H7 (cell line): ENCODE results near the gene SDHA. TPM values are rescaled to one million over a fixed set of nuclear protein-coding genes. Genes with fewer than 3 reads are reported as not detected.
"Not testable (repeated sequence)": the region's sequence is repeated elsewhere in the genome, so short reads cannot be mapped to it uniquely, and the experiment has no call there.

ENCODE experiments used
- DNase-seq: peaks from one replicate; pipeline ENCODE4 v3.0.0; 2012
- H3K27me3 ChIP-seq: 2 replicates; pipeline ENCODE4 v1.6.0; 2011; ENCODE audit warnings: mild to moderate bottlenecking, low read length; ENCODE audit not compliant: control insufficient read depth, insufficient read depth
- H3K36me3 ChIP-seq: replicated peaks from 2 replicates; pipeline ENCODE4 v1.5.1; 2011; ENCODE audit warnings: low read length; ENCODE audit not compliant: control insufficient read depth, insufficient read depth
- H3K4me3 ChIP-seq: 2 replicates; pipeline ENCODE4 v1.5.1; 2011; ENCODE audit warnings: low read depth, mild to moderate bottlenecking, control low read depth, low read length, moderate library complexity; ENCODE audit not compliant: insufficient read depth
- total RNA-seq: library from RNA; depleted of rRNA; stranded (reverse); fragments of >200 nt; shearing (Covaris generic); gene quantifications from 2 replicates; pipeline ENCODE4 v1.2.3, GENCODE V29; 2014; rRNA removed

The SDHA gene
- 93.4 and 112 TPM in 2 replicates for total RNA-seq

DNA sequence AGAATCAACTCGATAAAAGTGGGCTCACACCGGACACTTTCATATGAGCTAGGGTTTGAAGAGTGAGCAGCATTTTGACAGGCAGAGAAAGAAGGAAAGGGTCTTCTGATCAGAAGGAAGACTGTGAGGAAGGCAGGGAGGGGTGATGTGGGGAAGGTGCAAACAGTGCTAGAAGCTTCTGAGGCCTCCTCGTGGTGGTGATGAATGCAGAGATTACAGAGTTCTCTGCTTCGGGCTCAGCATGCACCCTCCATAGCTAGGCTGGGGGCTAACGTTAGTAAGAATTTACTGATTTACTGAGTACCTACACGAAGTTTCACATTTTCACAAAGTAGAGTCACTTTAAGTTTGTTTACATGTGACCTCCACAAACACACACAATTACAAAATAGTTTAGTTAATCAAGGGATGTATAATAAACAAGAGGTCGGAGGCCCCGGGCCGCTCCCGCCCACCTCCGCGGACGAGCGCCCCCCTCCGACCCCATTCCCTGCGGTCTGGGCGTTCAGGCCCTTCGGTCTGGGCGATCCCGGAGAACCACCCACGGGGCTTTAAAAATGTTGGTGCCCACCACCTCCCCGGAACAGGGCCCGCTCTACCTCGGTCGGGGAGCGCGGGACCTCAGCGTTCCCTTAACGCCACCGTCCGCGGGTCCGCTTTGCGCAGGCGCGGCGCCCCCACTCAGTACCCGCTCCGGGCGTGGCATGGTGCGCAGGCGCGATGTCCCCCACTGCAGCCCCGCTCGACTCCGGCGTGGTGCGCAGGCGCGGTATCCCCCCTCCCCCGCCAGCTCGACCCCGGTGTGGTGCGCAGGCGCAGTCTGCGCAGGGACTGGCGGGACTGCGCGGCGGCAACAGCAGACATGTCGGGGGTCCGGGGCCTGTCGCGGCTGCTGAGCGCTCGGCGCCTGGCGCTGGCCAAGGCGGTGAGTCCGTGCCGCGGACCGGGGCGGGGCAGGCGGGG, at the start of gene SDHA, which contains the start of gene CCDC127:
SDHA (plus strand) TSS at position 827 of the 963 bp plus-strand sequence; CDS start at position 863, 36 bp downstream.
CCDC127 (minus strand) TSS at position 660 of the 963 bp plus-strand sequence. CDS start 1,304 bp downstream, outside the sequence.
- not testable (repeated sequence) for H3K27me3 ChIP-seq, H3K36me3 ChIP-seq
- peak within 1 kb of the TSS; percentile 94 for H3K4me3 ChIP-seq
- peak; percentile 100 for DNase-seq

DNA sequence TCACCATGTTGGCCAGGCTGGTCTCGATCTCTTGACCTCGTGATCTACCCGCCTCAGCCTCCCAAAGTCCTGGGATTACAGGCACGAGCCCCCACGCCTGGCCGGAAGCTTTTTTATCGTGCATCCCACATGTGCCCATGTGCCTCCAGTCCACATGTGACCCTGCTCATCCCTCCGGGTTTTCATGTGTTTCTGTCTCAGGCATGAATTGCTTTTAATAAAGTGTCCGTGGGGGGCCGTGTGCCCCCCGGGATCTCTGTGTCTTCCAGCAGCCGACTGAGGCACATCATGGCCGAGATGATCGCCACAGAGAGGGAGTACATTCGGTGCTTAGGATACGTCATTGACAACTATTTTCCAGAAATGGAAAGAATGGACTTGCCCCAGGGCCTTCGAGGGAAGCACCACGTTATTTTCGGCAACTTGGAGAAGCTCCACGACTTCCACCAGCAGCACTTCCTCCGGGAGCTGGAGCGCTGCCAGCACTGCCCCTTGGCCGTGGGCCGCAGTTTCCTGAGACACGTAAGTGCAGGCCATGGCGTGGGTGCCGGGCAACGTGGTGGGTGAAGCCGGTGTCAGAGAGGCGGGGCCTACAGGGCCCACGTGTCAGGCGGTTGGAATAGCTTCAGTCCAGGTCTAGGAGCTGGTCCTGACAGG, 48.9 kb upstream of the SDHA start:
- DNase-seq, result no peak
- Histone ChIP-seq H3K36me3 (peaks cover 3% of the 10 kb centered on the region), H3K4me3 (no peak overlapping the region), H3K27me3 (no peaks in the 10 kb centered on the region)

DNA sequence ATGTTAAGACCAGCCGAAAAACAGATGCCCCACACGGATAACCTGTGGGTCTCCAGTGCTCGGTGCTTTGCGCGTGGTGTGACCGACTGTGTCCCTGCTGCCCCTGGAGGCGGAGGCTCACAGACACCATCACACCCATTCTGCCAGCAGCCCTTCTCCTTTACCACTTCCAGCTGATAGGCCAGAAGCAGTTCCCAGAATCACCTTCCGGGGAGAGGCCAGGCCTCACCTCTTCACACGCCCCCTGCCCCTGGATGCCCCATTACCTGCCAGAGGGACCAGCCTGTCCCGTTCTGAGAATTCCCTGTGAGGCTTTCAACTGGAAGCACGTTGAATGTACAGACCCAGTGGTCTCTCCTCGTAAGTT, 48.4 kb upstream of the SDHA start:
- Histone ChIP-seq H3K36me3 (peaks cover 3% of the 10 kb centered on the region), H3K4me3 (no peak overlapping the region), H3K27me3 (no peaks in the 10 kb centered on the region)
- DNase-seq, result peak; percentile 70

DNA sequence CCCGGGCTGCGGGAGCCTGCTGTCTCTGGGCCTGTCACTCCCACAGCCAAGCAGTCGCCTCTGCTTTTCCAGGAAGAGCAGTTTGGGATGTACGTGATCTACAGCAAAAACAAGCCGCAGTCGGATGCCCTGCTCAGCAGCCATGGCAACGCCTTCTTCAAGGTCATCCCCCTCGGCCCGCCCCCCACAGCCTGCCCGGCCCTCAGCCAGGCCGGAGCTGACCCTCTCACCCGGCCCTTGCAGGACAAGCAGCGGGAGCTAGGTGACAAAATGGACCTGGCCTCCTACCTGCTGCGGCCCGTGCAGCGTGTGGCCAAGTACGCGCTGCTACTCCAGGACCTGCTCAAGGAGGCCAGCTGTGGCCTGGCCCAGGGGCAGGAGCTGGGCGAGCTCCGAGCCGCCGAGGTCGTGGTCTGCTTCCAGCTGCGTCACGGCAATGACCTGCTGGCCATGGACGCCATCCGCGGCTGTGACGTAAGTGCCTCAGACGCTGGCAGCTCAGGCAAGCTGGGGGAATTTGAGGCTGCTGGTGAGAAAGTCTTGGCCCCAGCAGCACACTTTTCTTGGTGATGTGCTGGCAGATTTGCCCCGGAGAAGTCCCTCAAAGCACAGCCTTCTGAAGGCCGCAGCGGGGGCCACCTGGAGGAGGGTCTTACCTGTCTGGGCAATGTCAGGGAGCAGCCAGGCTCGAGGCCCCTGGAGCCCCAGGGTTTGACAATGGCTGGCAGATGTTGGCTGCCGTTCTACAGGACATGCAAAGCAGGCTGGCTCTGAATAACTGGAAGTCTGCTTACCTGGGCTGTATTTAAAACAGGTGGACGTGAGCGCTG, 46.9 kb upstream of the SDHA start:
- Histone ChIP-seq H3K27me3 (no peaks in the 10 kb centered on the region), H3K36me3 (peaks cover 3% of the 10 kb centered on the region), H3K4me3 (no peak overlapping the region)
- peak; percentile 56 for DNase-seq

DNA sequence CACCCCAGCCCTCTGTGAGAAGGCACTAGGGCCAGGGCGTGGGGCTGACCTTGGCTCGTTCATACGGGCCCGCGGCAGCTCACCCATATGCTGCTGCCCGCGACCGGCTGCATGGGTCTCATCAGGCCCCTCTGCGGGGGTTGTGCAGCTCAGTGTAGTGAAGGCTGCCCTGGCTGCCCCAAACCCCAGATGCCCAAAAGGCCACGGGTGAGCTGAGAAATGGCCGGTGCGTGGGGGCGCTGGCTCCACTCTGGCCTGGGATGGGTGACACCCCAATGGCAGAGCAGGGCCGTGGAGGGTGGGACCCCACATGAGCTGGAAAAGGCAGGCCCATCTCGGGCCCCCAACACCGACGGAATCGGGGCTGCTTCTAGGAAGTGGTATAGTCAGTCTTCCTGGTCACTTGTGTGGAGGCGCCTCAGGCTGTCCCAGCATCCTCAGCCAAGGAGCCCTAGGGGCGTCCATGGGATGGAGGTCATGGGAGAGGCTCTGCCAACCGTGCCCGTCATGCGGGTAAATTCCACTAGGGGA, 46.3 kb upstream of the SDHA start:
- DNase-seq, result no peak
- Histone ChIP-seq H3K4me3 (no peak overlapping the region), H3K36me3 (peaks cover 3% of the 10 kb centered on the region), H3K27me3 (no peaks in the 10 kb centered on the region)

DNA sequence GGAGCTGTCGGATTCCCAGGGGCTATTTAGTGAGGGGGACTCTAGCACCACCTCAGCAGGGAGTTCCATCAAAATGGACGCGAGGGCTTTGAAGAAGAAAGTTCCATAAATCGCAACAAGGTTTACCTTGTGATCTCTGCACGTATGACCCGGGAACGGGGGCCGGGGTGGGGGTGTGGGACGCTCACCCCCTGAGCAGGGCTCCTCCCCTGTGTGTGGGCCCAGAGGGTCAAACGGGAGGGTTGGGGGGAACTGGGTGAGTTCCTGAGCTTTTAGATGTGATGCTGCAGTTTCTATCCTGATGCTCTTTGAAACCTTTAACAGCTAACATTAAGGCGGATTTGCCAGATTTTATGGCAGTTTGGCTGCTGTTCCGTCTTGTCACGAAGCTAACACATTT, 45.7 kb upstream of the SDHA start:
- Histone ChIP-seq H3K27me3 (no peaks in the 10 kb centered on the region), H3K4me3 (no peak overlapping the region), H3K36me3 (peaks cover 3% of the 10 kb centered on the region)
- no peak for DNase-seq

DNA sequence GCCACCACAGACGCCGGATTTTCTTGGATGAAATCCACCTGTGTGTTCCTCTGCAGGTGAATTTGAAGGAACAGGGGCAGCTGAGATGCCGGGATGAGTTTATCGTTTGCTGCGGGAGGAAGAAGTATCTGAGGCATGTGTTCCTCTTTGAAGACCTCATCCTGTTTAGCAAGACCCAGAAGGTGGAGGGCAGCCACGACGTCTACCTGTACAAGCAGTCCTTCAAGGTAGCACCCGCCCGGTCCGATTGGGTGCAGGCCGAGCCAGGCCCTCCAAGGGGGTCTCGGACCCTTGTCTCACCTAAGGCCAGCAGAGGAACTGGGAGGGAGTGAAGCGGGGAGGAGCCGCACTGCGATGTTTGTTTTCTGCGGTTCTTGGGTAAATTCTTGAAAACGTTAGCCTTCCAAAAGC, 45.3 kb upstream of the SDHA start:
- no peak for DNase-seq
- H3K4me3 ChIP-seq, result no peak overlapping the region
- peaks cover 3% of the 10 kb centered on the region for H3K36me3 ChIP-seq
- no peaks in the 10 kb centered on the region for H3K27me3 ChIP-seq

DNA sequence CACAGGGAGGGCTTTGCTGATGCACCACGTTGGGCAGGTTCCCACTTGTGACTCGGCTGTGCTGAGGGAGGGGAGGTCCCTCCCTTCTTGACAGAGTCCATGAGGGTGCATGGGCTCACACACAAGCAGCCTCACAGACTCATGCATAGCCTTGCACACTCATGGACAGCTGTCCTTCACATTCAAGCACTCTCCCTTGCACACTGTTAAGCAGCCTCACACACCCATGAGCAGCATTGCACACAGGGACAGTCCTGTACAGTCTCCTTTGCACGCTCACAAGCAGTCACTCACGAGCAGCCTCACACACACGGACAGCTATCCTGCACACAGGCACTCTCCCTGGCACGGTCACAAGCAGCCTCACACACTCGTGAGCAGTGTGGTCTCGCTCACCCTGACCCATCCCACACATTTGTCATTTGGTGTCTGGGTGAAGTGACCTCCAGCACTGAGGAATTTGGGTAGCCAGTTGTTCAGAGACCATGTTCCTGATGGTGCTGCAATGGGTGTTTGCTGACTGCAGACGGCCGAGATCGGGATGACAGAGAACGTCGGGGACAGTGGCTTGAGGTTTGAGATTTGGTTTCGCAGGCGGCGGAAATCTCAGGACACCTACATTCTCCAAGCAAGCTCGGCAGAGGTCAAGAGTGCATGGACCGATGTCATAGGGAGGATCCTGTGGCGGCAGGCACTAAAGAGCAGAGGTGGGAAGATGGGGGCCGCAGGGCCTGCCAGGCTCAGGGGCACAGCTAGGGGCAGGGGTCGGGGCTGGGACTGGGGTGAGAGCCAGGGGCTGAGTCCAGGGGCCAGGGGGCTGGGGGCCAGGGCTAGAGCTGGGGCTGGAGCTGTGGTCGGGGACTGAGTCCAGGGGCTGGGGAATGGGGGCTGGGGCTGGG, 44.5 kb upstream of the SDHA start:
- Histone ChIP-seq H3K36me3 (peaks cover 3% of the 10 kb centered on the region), H3K27me3 (no peaks in the 10 kb centered on the region), H3K4me3 (no peak overlapping the region)
- DNase-seq, result no peak

DNA sequence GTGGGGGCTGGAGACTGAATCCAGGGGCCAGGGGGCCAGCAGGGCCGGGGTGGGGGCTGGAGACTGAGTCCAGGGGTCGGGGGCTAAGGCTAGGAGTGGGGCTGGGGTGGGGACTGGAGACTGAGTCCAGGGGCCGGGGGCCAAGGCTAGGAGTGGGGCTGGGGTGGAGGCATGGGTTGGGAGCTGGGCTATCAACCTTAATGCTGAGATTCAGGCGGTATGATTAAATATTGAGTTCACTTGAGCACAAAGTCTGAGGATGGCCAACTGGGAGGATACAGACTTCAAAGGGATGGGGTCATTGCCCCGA, 43.9 kb upstream of the SDHA start:
- no peak for DNase-seq
- no peak overlapping the region for H3K4me3 ChIP-seq
- peaks cover 3% of the 10 kb centered on the region for H3K36me3 ChIP-seq
- no peaks in the 10 kb centered on the region for H3K27me3 ChIP-seq

DNA sequence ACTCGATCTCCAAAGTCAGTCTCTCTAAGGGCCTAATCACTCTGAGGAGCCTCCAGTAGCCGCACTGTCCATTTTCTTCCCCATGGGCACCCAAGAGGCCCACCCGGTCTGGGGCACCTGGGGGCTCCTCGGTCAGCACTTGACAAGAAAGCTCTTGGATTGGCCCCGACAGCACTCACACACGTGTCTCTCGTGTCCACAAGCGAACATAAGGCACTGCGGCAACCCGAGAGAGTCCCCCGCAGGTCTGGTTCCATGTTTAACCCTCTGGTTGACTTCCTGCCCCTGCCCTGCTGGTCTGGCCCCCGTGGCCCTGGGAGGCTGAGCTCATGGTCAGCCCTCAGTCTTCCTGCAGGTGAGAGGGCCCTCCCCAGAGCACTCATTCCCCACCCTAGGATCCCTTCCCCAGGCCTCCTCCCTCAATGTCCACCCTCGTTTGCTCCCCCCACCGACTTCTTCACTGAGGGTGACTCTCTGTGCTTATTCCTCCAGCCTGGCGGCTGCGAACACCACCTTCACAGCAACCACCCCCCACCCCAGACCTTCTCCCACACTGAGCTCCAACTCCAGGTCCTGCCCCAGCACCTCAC, 43.1 kb upstream of the SDHA start:
- Histone ChIP-seq H3K4me3 (no peak overlapping the region), H3K27me3 (no peaks in the 10 kb centered on the region), H3K36me3 (peaks cover 3% of the 10 kb centered on the region)
- no peak for DNase-seq

DNA sequence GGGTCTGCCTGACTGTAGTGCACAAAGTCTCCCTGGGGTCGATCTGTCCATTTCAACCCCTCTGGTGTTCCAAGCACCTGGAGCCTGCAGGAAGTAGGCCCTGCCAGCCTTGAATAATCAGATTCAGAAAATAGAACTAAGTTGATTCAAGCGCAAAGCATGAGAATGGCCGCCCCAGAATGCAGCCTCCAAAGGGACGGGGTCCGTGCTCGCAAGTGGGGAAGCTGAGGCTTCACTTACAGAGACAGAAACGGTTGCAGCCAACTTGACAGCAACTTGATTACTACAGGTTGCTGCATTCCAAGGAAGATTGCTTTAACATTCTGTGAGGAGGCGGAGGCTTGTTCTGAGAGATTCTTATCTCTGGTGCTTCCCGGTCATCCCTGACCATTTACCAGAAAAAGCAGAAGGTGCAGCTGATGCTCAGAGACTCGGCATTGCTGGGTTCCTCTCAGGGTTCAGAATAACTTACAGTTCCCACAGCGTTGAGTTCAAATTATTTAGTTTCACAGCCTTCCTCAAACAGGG, 41.8 kb upstream of the SDHA start:
- no peaks in the 10 kb centered on the region for H3K27me3 ChIP-seq
- no peak for DNase-seq
- H3K36me3 ChIP-seq, result peaks cover 6% of the 10 kb centered on the region
- H3K4me3 ChIP-seq, result no peak overlapping the region

DNA sequence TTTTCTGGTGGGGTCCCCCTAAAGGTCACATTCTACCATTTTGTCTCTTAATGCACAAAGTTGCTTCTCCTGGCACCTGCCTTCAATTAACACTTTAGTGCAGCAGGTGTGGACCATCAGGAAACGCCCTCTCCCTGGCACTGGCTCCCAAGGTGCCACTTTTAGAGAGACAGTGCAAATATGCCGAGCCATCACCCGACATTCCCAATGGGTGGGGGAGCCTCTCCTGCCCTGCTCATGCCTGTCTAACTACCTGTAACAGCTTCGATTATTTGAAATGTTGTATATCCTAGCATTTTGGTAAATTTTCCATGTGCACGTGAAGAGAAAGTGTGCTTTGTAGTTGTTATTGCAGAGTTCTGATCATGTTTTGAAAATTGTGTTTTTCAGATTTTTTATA, 40.0 kb upstream of the SDHA start:
- peaks cover 9% of the 10 kb centered on the region for H3K36me3 ChIP-seq
- DNase-seq, result no peak
- H3K4me3 ChIP-seq, result no peak overlapping the region
- no peaks in the 10 kb centered on the region for H3K27me3 ChIP-seq

DNA sequence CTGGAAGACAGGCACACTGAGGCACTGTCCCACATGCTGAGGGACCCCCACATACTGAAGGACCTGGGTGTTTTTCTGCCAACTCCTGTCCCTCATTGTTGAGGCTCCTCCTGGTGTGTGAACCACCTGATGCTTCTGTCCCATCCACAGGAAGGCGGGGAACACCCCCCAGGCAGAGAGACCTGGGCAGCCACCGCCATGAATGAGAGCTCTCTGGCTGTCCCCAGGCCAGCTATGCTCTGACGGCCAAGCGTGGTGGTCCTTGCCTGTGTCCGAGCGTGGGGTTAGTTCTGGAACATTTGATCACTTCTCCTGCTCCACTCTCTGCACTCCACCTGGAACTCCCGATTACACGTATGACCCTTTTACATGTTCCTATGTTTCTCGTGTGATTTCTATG, 38.7 kb upstream of the SDHA start:
- H3K27me3 ChIP-seq, result no peaks in the 10 kb centered on the region
- DNase-seq, result no peak
- H3K4me3 ChIP-seq, result no peak overlapping the region
- peaks cover 6% of the 10 kb centered on the region for H3K36me3 ChIP-seq
